ENCODE data around the gene WRNIP1.

DNA sequence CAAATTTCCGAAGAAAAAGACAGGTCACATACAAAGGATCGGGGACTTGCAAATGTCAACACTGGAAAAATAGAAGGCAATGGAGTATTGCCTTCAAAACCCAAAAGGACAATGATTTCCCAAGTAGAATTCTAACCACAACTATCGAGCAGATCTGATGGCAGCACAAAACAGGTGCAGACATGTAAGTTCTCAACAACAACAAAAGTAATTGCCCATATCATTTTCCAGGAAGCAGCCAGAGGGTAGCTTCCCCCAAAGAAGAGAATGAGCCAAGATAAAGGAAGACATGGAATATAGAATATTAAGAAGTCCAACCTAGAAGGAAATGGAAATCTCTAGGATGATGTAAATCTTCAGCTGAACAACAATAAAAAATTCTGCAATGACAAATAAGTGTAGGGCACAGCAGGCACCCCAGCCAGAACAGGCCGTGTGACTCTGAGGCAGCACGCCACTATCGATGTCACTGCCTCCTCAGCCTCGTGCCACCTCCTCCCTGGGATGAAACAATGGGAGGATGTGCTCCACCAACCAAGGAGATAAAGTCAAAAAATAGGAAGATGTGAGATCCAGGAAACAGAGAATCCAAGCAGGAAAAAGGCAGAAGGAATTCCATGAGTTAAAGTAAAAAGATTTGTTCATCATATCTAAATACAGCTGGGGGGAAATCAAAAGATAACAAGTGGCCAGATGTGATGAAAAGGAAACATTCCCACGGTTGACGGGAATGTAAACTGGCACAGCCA is 42.3 kb downstream of the WRNIP1 start:
- TF ChIP-seq, protein P1, sequence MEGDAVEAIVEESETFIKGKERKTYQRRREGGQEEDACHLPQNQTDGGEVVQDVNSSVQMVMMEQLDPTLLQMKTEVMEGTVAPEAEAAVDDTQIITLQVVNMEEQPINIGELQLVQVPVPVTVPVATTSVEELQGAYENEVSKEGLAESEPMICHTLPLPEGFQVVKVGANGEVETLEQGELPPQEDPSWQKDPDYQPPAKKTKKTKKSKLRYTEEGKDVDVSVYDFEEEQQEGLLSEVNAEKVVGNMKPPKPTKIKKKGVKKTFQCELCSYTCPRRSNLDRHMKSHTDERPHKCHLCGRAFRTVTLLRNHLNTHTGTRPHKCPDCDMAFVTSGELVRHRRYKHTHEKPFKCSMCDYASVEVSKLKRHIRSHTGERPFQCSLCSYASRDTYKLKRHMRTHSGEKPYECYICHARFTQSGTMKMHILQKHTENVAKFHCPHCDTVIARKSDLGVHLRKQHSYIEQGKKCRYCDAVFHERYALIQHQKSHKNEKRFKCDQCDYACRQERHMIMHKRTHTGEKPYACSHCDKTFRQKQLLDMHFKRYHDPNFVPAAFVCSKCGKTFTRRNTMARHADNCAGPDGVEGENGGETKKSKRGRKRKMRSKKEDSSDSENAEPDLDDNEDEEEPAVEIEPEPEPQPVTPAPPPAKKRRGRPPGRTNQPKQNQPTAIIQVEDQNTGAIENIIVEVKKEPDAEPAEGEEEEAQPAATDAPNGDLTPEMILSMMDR (conservative IDR thresholded peaks at IDR 0.05; ENCODE audit: low read depth, low read length) = no peak
- no peak for TF ChIP-seq RCOR1 (IDR thresholded peaks at IDR 0.05; ENCODE audit: insufficient replicate concordance, low read length)
- TF ChIP-seq SMC3 (IDR thresholded peaks at IDR 0.05; ENCODE audit: low read depth, low read length) = no peak
- TF ChIP-seq MAFK (IDR thresholded peaks at IDR 0.05; ENCODE audit: low read depth, low read length) = no peak
- no peak for TF ChIP-seq CEBPB (IDR thresholded peaks at IDR 0.05; ENCODE audit: low read depth, low read length)
- TF ChIP-seq, protein P2, sequence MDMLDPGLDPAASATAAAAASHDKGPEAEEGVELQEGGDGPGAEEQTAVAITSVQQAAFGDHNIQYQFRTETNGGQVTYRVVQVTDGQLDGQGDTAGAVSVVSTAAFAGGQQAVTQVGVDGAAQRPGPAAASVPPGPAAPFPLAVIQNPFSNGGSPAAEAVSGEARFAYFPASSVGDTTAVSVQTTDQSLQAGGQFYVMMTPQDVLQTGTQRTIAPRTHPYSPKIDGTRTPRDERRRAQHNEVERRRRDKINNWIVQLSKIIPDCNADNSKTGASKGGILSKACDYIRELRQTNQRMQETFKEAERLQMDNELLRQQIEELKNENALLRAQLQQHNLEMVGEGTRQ (IDR thresholded peaks at IDR 0.05; ENCODE audit: low read depth, low read length) = no peak
- TF ChIP-seq CHD1 (IDR thresholded peaks at IDR 0.05; ENCODE audit: low read depth, low read length) = no peak
- no peak for TF ChIP-seq POLR2A (IDR thresholded peaks at IDR 0.05; ENCODE audit: low read depth, low read length)
- TF ChIP-seq NFE2L2 (IDR thresholded peaks at IDR 0.05; ENCODE audit: low read depth, low read length) = no peak
- TF ChIP-seq, protein P3, sequence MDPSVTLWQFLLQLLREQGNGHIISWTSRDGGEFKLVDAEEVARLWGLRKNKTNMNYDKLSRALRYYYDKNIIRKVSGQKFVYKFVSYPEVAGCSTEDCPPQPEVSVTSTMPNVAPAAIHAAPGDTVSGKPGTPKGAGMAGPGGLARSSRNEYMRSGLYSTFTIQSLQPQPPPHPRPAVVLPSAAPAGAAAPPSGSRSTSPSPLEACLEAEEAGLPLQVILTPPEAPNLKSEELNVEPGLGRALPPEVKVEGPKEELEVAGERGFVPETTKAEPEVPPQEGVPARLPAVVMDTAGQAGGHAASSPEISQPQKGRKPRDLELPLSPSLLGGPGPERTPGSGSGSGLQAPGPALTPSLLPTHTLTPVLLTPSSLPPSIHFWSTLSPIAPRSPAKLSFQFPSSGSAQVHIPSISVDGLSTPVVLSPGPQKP (IDR thresholded peaks at IDR 0.05; ENCODE audit: borderline replicate concordance, low read depth, low read length) = no peak

All from IMR-90 (cell line).